Parathyroid adenoma (tissue), 2 donors: ENCODE data around the gene TBC1D5.
"Not testable (repeated sequence)": the region's sequence is repeated elsewhere in the genome, so short reads cannot be mapped to it uniquely, and the experiment has no call there.

Experiments
- H2AFZ ChIP-seq: fragments of 300-600 bp; sonication (generic); one replicate; pipeline ENCODE4 v1.7.0; 2017; ENCODE audit warnings: antibody characterized with exemption, mild to moderate bottlenecking
- H3K27ac ChIP-seq: fragments of 300-600 bp; sonication (generic); one replicate; pipeline ENCODE4 v1.7.0; 2017
- H3K27me3 ChIP-seq: fragments of 300-600 bp; sonication (generic); one replicate; pipeline ENCODE4 v1.7.0; 2017; ENCODE audit warnings: low read length; ENCODE audit not compliant: control insufficient read depth, insufficient read depth
- H3K36me3 ChIP-seq: fragments of 300-600 bp; sonication (generic); one replicate; pipeline ENCODE4 v1.7.0; 2017; ENCODE audit warnings: low read length; ENCODE audit not compliant: control insufficient read depth, insufficient read depth
- H3K4me1 ChIP-seq: fragments of 300-600 bp; sonication (generic); one replicate; pipeline ENCODE4 v1.7.0; 2017; ENCODE audit warnings: control low read depth
- H3K4me2 ChIP-seq: fragments of 300-600 bp; sonication (generic); one replicate; pipeline ENCODE4 v1.7.0; 2017; ENCODE audit warnings: low read length
- H3K4me3 ChIP-seq: fragments of 300-600 bp; sonication (generic); one replicate; pipeline ENCODE4 v1.7.0; 2017; ENCODE audit warnings: low read depth, low read length
- H3K79me2 ChIP-seq: fragments of 300-600 bp; sonication (generic); one replicate; pipeline ENCODE4 v1.7.0; 2017; ENCODE audit warnings: control low read depth
- H3K9ac ChIP-seq: fragments of 300-600 bp; sonication (generic); one replicate; pipeline ENCODE4 v1.7.0; 2017; ENCODE audit warnings: mild to moderate bottlenecking
- H3K9me3 ChIP-seq: fragments of 300-600 bp; sonication (generic); one replicate; pipeline ENCODE4 v1.7.0; 2017; ENCODE audit warnings: low read length; ENCODE audit not compliant: control insufficient read depth
- TF ChIP-seq, protein P1 (sequence below): fragments of 300-600 bp; sonication (generic); IDR thresholded peaks from one replicate; pipeline ENCODE4 v1.7.0; 2017; ENCODE audit warnings: antibody characterized with exemption, mild to moderate bottlenecking
- donor health status: primary hyperparathyroidism.

Gene TBC1D5, protein sequence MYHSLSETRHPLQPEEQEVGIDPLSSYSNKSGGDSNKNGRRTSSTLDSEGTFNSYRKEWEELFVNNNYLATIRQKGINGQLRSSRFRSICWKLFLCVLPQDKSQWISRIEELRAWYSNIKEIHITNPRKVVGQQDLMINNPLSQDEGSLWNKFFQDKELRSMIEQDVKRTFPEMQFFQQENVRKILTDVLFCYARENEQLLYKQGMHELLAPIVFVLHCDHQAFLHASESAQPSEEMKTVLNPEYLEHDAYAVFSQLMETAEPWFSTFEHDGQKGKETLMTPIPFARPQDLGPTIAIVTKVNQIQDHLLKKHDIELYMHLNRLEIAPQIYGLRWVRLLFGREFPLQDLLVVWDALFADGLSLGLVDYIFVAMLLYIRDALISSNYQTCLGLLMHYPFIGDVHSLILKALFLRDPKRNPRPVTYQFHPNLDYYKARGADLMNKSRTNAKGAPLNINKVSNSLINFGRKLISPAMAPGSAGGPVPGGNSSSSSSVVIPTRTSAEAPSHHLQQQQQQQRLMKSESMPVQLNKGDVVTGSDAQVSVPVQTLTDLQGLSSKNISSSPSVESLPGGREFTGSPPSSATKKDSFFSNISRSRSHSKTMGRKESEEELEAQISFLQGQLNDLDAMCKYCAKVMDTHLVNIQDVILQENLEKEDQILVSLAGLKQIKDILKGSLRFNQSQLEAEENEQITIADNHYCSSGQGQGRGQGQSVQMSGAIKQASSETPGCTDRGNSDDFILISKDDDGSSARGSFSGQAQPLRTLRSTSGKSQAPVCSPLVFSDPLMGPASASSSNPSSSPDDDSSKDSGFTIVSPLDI

DNA sequence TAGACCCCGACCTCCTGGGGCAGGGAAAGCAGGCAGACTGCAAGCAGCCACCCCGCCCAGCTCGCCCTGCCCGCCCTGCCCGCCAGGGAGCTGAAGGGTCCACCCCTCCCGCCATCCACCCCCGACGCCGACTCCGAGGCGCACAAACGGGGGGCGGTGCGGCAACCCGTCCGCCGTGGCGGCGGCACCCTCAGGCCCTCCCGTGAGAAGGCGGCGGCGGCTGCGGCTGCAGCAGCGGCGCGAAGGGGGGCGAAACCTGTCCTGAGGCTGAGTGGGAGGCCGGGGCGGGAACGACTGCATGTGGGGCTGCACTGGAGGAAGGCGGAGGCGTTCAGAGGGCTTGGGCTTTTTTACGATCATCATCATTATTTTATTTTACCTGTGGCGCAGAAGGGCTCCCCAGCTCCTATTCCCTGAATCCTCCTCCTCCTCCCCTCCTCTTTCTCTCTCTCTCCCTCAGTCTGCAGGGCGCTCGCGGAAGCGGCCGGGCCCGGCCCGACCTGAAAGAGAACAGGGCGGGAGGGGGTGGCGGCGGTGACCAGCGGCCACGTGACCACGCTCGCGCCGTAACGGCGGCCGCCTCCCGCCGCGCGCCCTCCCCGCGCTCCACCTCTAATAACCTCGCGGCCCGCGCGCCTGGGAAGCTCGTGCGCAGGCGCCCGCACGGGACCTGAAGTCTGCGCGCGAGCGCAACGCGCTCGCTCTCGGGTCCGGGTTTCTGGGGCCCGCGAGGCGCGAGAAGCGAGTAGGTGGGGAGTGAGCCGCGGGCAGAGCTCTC lies at the start of gene TBC1D5:
TBC1D5 (minus strand) TSS at position 530 of the 778 bp plus-strand sequence. CDS start 234,061 bp downstream, outside the sequence.
- Histone ChIP-seq H3K4me1 (peaks cover 13% of the 10 kb centered on the region), H3K9ac (peak within 1 kb of the TSS; percentile 92), H3K4me3 (peak within 1 kb of the TSS; percentile 70), H3K36me3 (no peaks in the 10 kb centered on the region), H3K27ac (peak within 1 kb of the TSS; percentile 96), H3K9me3 (no peaks in the 10 kb centered on the region), H3K4me2 (peak within 1 kb of the TSS; percentile 88), H3K27me3 (no peaks in the 10 kb centered on the region), H2AFZ (peak within 1 kb of the TSS; percentile 99), H3K79me2 (peaks cover 19% of the 10 kb centered on the region)
- TF ChIP-seq, protein P1, sequence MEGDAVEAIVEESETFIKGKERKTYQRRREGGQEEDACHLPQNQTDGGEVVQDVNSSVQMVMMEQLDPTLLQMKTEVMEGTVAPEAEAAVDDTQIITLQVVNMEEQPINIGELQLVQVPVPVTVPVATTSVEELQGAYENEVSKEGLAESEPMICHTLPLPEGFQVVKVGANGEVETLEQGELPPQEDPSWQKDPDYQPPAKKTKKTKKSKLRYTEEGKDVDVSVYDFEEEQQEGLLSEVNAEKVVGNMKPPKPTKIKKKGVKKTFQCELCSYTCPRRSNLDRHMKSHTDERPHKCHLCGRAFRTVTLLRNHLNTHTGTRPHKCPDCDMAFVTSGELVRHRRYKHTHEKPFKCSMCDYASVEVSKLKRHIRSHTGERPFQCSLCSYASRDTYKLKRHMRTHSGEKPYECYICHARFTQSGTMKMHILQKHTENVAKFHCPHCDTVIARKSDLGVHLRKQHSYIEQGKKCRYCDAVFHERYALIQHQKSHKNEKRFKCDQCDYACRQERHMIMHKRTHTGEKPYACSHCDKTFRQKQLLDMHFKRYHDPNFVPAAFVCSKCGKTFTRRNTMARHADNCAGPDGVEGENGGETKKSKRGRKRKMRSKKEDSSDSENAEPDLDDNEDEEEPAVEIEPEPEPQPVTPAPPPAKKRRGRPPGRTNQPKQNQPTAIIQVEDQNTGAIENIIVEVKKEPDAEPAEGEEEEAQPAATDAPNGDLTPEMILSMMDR: no peak

DNA sequence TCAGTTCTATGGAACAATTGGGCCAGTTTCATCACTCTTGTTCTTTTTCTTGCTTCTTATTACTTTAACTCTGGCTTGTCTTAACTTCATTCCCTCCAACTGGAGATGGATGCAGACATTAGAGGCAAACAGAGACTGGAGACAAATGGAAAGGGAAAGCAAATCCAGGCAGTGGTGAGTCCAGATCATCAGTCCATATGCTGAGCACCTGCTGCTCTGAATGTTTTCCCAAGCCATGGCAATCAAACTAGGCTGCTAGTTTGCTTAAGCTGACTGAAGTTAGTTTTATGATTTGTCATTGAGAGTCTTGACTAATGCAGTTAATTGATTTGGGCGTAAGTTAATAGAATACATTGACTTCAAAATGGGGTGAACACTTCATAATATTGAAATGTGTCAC lies 41.0 kb upstream of the TBC1D5 start:
- TF ChIP-seq, protein P1: no peak
- Histone ChIP-seq H3K79me2 (no peaks in the 10 kb centered on the region), H3K9me3 (no peaks in the 10 kb centered on the region), H3K4me2 (no peak overlapping the region), H3K9ac (no peak overlapping the region), H3K4me1 (no peaks in the 10 kb centered on the region), H3K27me3 (no peaks in the 10 kb centered on the region), H3K4me3 (no peak overlapping the region), H2AFZ (no peak overlapping the region), H3K36me3 (no peaks in the 10 kb centered on the region), H3K27ac (no peak overlapping the region)

DNA sequence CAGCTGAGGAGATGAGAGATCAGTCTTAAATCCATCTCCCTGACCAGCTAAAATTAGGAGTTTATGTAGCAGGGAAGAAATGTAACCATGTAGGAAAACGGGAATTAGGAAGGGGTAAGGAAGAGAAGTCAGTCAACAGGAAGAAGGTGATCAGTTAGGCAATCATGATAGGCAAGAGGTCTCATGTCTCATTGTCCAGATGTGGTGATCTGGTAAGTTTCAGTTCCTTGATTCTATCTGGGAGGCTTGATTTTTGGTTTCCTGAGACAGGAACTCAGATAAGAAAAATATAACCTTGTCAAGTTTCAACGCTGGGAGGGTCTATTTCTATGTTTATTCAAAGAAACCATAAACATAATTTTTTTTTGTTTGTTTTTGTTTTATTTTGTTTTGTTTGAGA lies 40.3 kb upstream of the TBC1D5 start:
- no peaks in the 10 kb centered on the region for H3K4me1 ChIP-seq
- no peaks in the 10 kb centered on the region for H3K36me3 ChIP-seq
- H3K9ac ChIP-seq: no peak overlapping the region
- no peaks in the 10 kb centered on the region for H3K27me3 ChIP-seq
- H3K4me3 ChIP-seq: no peak overlapping the region
- no peak overlapping the region for H3K27ac ChIP-seq
- TF ChIP-seq, protein P1: no peak
- no peak overlapping the region for H2AFZ ChIP-seq
- no peaks in the 10 kb centered on the region for H3K79me2 ChIP-seq
- no peak overlapping the region for H3K4me2 ChIP-seq
- H3K9me3 ChIP-seq: no peaks in the 10 kb centered on the region

DNA sequence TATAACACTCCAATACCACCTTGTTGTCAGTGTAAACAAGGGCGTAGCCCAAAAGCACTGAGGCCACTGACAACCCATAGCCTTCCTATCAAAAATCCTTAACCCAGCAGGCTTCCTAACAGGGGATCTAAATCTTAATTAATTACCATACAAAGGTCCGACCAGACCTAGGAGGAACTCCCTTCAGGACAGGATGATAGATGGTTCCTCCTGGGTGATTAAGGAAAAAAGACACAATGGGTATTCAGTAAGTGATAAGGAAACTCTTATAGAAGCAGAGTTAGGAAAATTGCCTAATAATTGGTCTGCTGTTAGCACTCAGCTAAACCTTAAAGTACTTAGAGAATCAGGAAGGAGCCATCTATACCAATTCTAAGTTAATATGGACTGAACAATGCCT lies 37.9 kb upstream of the TBC1D5 start:
- not testable (repeated sequence) for H3K79me2 ChIP-seq, H3K9me3 ChIP-seq, H3K9ac ChIP-seq, H3K27me3 ChIP-seq, H3K36me3 ChIP-seq, H3K4me2 ChIP-seq, H3K4me1 ChIP-seq, H3K4me3 ChIP-seq, H3K27ac ChIP-seq, H2AFZ ChIP-seq

DNA sequence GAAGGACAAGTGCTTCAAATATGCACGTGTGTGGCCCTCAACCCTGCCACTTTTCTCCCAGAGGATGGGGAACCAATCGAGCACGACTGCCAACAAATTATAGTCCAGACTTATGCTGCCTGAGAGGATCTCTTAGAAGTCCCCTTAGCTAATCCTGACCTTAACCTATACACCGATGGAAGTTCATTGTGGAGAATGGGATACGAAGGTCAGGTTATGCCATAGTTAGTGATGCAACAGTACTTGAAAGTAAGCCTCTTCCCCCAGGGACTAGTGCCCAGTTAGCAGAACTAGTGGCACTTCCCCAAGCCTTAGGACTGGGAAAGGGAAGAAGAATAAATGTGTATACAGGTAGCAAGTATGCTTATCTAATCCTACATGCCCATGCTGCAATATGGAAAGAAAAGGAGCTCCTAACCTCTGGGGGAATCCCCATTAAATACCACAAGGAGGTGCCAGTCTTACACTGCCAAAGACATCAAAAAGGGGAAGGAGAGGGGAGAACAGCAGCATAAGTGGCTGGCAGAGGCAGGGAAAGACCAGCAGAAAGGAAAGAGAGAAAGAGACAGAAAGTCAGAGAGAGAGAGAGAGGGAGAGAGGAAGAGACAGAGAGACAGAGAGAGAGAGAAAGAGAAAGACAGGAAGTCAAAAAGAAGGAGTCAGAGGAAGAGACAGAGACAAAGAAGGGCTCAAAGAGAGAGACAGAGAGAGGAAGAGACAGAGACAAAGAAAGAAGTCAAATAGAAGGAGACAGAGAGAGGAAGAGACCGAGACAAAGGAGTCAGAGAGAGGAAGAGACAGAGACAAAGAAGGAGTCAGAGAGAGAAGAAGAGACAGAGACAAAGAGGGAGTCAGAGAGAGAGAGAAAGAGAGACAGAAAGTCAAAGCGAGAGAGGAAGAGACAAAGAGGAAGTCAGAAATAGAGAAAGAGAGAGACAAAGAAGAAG lies 37.1 kb upstream of the TBC1D5 start:
- H3K27me3 ChIP-seq, H3K4me1 ChIP-seq, H3K36me3 ChIP-seq, H3K9me3 ChIP-seq, H3K4me2 ChIP-seq, H3K4me3 ChIP-seq, H3K27ac ChIP-seq, H2AFZ ChIP-seq, H3K79me2 ChIP-seq, H3K9ac ChIP-seq: not testable (repeated sequence)

DNA sequence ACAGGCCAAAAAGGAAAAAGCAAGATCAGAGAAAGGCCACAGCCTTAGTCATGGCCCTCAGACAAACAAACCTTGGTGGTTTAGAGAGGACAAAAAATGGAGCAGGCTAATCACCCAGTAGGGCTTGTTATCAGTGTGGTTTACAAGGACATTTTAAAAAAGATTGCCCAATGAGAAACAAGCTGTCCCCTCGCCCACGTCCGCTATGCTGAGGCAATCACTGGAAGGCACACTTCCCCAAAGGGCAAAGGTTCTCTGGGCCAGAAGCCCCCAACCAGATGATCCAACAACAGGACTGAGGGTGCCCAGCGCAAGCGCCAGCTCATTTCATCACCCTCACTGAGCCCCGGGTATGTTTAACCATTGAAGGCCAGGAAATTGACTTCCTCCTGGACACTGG lies 34.9 kb upstream of the TBC1D5 start:
- H3K27me3 ChIP-seq, H3K9ac ChIP-seq, H3K27ac ChIP-seq: not testable (repeated sequence)

More for the DNA sequence above, 34.9 kb upstream of the TBC1D5 start:
- H3K36me3 ChIP-seq, H3K4me1 ChIP-seq, H3K4me3 ChIP-seq, H3K79me2 ChIP-seq, H3K9me3 ChIP-seq, H3K4me2 ChIP-seq, H2AFZ ChIP-seq: not testable (repeated sequence)
